Peyer's patch (tissue), 4 donors: Measurements from ENCODE around the gene PPP1R26.

Source experiments
- CTCF ChIP-seq, 6 experiments: fragments of 450-650 bp in 4 of 6; fragments of 200-600 bp in 2 of 6; sonication (generic) in 1 of 6; IDR thresholded peaks; one replicate each; pipeline ENCODE4 v1.5.1; 2017 to 2019; ENCODE audit warnings: antibody characterized with exemption in 6 of 6, mild to moderate bottlenecking in 3 of 6, moderate library complexity in 1 of 6
- POLR2A ChIP-seq, 2 donors: fragments of 450-650 bp; IDR thresholded peaks; one replicate each; pipeline ENCODE4 v1.5.1; 2017; ENCODE audit warnings: antibody characterized with exemption in 2 of 2, mild to moderate bottlenecking in 2 of 2, moderate library complexity in 2 of 2

GRCh38 chr9:135531096-135531495 lies 51.5 kb downstream of the PPP1R26 start:
- no peak for TF ChIP-seq CTCF (IDR thresholded peaks at IDR 0.05)
- no peak for TF ChIP-seq POLR2A (IDR thresholded peaks at IDR 0.05)
